Activated gamma-delta T cell (primary cell): Measurements from ENCODE around the gene OGDH.

Experiments
- DNase-seq: peaks from one replicate; lab custom pipeline; 2025; lab: John Stamatoyannopoulos, UW

Gene OGDH

DNA sequence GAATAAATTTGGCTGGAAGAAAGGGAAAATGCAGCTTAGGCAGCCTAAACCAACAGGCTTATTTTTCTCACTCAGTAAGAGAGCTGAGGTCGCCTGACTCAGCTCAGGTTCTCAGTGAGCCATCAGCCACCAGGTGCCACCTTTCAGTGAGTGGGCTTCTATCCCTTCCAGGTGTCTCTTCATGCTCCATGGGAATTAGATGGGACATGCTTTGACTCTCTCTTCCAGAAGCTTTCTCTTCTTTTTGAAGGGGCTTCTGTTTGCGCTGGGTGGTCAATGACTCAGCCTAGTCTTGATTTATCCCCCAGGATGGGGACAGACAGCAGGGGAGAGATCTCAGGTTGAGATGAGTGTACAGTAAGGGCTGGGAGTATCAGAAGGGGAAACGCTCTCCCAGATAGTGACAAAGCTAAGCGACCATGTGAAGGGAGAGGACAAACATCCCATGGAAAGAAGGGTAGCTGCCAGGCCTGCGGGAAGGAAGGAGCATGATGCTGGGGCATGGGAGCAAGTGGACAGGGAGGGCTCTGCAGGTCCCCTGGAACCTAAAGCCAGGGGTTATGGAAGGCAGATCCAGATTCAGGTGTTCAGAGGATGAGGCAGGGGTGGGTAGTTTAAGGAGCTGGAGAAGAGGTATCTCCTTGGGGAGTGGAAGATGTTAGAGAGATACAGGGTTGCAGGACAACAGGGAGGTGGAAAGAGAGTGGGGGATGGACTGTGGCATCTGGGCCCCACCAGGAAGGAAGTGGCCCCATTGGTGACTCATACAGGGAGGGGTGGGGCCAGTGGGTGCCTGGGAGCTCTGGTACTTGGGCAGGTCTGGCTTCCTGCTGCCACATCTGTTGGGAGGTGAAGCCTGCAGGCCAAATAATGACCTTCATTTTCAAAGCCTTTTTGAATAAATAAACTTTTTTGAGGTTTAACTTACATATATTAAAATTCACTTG, 32.5 kb downstream of the OGDH start:
- no peak for DNase-seq

DNA sequence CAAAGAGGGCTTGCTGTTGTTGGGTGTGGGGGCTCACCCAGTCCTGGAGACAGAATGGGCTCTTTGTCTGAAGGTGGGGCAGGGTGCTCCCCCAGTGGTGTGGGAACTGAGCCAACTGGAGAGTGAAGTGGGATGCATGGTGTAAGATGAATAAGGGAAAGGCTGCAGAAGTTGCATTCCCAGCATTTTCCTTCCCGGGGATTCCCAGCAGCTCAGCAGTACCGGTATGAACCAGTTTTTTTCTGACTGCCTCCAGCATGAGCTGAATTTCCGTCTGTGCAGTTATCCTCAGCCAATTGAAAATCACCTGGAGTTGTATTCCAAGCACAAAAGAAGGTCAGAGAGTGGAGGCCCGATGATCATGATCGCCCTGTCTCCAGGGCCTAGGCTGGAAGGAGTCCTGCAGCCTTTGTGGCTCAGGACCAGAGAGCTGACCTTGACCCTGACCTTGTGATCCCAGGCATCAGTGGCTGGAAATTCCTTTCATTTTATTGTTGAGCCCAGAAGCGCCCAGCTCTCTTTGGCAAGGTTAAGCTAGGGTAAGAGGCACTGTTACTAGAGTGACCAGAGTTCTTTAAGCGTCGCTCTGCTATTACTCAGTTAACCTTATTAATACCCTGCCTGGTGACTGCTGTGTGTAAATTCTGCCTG, 33.4 kb downstream of the OGDH start:
- no peak for DNase-seq

- DNase-seq, result no peak
Measured at GRCh38 chr7:44643206-44643605, 36.8 kb downstream of the OGDH start.

- DNase-seq, result no peak
Measured at GRCh38 chr7:44645254-44645653, 38.8 kb downstream of the OGDH start.

- DNase-seq, result no peak
Measured at GRCh38 chr7:44645696-44646095, 39.3 kb downstream of the OGDH start.

- DNase-seq, result no peak
Measured at GRCh38 chr7:44646176-44646920, 39.9 kb downstream of the OGDH start.

GRCh38 chr7:44646921-44647636, 40.7 kb downstream of the OGDH start:
- DNase-seq, result no peak

- no peak for DNase-seq
Measured at GRCh38 chr7:44647981-44648714, 41.7 kb downstream of the OGDH start.

DNA sequence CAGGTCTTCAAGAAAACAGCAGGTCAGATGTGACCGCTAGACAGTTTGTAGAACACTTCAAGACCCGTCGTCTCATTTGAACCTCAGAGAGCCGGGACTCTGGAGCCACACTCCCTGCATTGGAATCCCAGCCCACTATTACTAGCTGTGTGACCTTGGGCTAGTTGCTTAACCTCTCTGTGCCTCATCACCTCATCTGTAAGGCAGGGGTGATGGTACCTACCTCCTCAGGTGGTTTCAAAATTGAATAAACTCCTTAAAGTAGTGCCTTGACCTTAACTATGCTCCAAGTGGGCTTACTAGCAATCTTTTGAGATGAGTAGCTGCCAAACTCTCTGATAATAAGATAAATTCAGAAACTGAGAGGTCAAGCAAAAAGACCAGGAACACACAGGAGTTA, 43.8 kb downstream of the OGDH start:
- DNase-seq, result no peak

DNA sequence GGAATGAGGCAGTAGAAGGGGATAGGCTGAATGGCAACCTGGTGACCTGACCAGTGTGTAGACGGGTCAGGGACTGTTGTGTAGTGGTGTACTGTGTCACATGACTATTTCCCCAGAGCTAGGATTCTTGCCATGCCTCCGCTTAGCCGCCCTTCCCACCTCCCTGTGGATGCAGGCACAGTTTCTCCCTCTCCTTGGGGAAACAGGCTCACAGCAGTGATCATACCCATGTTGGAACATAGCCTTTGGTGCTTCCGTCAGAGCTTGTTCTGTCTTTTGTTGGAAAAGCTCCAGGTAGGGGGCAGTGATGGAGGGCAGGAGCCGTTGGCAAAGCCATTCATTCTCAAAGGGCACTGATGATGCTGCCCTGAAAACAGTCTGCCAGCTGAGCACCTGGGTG, 44.3 kb downstream of the OGDH start:
- no peak for DNase-seq

- no peak for DNase-seq
Measured at GRCh38 chr7:44652535-44652934, 46.1 kb downstream of the OGDH start.

GRCh38 chr7:44654255-44654796, 47.9 kb downstream of the OGDH start:
- DNase-seq, result no peak

DNA sequence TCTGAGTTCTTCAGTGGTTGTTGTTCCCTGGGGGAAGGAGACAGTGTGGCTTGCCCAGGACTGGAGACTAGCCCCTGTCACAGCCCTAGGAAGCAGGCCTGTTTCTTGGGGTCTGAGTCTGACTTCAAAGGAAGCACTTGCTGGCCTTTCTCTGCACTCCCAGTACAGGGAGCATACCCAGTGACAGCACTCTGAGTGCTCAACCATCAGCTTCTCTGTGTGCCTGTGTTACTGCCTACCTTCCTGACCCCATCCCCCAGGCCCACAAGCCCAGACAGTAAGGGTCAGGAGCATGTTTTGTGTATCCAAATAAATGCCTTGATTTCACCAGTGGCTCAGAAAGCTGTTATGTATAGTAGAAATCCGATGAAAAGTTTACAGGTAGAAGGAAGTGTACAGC, 48.9 kb downstream of the OGDH start:
- DNase-seq, result no peak

GRCh38 chr7:44658979-44659378, 52.6 kb downstream of the OGDH start:
- no peak for DNase-seq

DNA sequence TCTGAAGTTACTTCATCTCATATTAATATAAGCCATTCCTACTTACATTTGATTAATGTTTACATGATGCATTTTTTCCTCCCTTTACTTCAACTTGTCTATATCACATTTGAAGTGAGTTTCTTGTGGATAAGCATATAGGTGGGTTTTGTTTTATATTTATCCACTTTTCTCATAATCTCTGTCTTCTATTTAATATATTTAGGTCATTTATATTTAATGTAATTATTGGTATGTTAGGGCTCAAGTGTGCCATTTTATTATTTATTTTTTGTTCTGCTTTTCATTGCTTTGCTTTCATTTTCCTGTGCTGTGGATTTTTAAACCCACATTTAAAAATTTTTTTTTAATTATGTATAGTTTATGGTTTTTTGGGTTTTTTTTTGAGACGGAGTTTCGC, 54.8 kb downstream of the OGDH start:
- no peak for DNase-seq

- DNase-seq, result no peak
Measured at GRCh38 chr7:44664780-44665461, 58.5 kb downstream of the OGDH start.

GRCh38 chr7:44665531-44666213, 59.2 kb downstream of the OGDH start:
- no peak for DNase-seq

GRCh38 chr7:44666566-44666965, 60.1 kb downstream of the OGDH start:
- no peak for DNase-seq

DNA sequence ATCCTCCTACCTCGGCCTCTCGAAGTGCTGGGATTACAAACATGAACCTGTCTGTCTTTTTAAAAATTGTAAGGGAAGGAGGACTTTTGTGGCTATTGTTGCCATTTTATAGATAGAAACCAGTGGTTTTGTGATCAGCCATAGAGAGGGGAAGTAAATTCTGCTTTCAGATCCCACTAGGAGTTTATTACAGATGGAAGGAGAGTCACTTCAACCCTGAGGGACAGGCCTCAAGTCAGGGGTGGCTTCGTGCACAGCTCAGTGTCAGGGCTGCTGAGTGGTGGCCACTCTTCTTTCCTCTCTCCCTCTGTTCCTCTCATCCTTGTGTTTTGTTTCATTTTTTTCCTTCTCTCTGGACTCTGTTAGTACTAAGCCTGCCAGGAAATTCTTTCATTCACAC, 60.8 kb downstream of the OGDH start:
- no peak for DNase-seq

GRCh38 chr7:44671069-44671468, 64.6 kb downstream of the OGDH start:
- DNase-seq, result no peak
